GM13977 (cell line): ENCODE results near the gene ULK4.

Experiments used
- DNase-seq: peaks from one replicate; pipeline ENCODE4 v3.0.0; 2012; ENCODE audit warnings: low spot score
- CTCF ChIP-seq: IDR thresholded peaks from 2 replicates; pipeline ENCODE4 v1.5.1; 2012; ENCODE audit warnings: mild to moderate bottlenecking, control low read depth; ENCODE audit not compliant: insufficient read depth; ENCODE audit errors: extremely low read depth, missing control alignments
- in situ Hi-C: fragments of 300-500 bp; cut with MboI; formaldehyde crosslinking; loops from one replicate; pipeline ENCODE4 v1.12.0; 2022; ENCODE audit warnings: low sequenced_read_pairs, low pct_unique_long_range_greater_than_20kb, mixed read lengths, inconsistent platforms; ENCODE audit not compliant: unreplicated experiment

Gene ULK4

GRCh38 chr3:41317718-41318117, 644.2 kb downstream of the ULK4 start:
- no peak for DNase-seq
- in situ Hi-C loops = no loop called here
- no peak for TF ChIP-seq CTCF

- no peak for DNase-seq
- TF ChIP-seq CTCF = no peak
- in situ Hi-C loops = no loop called here
Observed at GRCh38 chr3:41317298-41317697, 644.6 kb downstream of the ULK4 start.

- TF ChIP-seq CTCF = no peak
- in situ Hi-C loops = no loop called here
- no peak for DNase-seq
Observed at GRCh38 chr3:41315126-41315525, 646.8 kb downstream of the ULK4 start.

GRCh38 chr3:41308119-41308518, 653.8 kb downstream of the ULK4 start:
- in situ Hi-C loops = no loop called here
- TF ChIP-seq CTCF = no peak
- no peak for DNase-seq

GRCh38 chr3:41307065-41307464, 654.8 kb downstream of the ULK4 start:
- DNase-seq = no peak
- in situ Hi-C loops = no loop called here
- no peak for TF ChIP-seq CTCF

GRCh38 chr3:41304593-41304992, 657.3 kb downstream of the ULK4 start:
- in situ Hi-C loops = no loop called here
- no peak for TF ChIP-seq CTCF
- DNase-seq = no peak

- no peak for TF ChIP-seq CTCF
- DNase-seq = no peak
- in situ Hi-C loops = no loop called here
Observed at GRCh38 chr3:41302295-41302694, 659.6 kb downstream of the ULK4 start.
